DMS53 treated with DMSO at 0.1 percent for 48 hours (cell line): ENCODE data around the gene ATE1.
"Not testable (repeated sequence)": the region's sequence is repeated elsewhere in the genome, so short reads cannot be mapped to it uniquely, and the experiment has no call there.

ENCODE experiments used
- DNase-seq: peaks from one replicate; lab custom pipeline; 2025; ENCODE audit not compliant: unreplicated experiment; lab: John Stamatoyannopoulos, UW

Gene ATE1

DNA sequence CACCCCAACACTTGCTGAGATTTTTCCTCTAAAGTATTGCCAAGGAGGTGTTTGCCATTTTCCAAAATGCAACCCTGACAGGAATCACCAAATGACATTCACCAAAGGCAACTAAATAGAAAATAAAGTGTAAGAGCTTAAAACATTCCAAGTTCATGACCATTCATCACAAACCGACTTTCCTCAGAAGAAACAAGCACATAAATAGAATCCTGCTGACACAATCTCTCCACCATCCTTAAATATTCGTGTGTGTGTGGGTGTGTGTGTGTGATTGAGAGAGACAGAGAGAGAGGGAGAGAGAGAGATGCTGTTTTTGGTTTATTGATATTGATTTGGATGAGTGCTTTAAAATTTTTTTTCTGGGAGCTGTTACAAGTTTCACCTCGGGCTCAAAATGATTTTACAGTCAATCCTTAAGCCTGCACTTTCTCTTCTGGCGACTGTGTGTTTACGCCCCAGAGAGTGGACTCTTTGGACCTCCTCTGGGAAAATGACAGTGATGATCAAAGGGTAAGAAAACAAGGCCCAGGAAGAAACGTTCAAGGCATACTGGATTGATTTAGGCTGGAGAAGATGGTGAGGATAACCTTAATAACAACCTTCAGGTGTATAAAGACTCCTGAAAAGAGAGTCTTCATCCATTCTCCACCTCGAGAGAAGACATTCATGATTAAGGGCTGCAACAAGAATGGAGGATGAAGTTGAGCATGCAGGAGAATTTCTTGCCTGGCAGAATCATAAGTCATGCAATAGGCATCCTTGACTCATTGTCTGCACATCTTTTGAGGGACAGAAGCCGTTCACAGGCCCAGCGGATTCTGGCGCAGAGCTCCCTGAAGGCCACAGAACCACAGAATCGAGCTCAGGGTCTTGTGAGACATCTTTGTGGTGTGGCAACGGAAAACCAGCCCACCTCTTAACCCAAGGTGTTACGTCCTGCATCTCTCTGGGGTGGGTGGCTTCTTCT is 225.2 kb downstream of the ATE1 start:
- no peak for DNase-seq

DNA sequence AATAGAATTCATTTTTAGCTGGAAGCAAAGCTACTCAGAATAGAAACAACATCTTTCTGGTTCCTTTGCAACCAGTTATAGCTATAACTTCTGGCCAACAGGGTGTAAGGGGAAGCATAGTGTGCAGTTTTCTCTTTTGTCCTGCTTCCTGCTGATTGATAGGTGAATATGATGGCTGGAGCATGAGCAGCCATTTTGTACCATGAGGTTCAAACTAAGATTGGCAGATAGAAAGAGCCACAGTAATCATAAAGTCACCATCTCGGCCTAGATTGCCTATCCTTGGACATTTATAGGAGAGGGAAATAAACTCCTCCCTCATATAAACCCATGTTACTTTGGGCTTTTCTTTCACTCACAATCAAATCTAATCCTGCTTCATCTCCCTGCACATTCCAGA is 227.4 kb downstream of the ATE1 start:
- no peak for DNase-seq

DNA sequence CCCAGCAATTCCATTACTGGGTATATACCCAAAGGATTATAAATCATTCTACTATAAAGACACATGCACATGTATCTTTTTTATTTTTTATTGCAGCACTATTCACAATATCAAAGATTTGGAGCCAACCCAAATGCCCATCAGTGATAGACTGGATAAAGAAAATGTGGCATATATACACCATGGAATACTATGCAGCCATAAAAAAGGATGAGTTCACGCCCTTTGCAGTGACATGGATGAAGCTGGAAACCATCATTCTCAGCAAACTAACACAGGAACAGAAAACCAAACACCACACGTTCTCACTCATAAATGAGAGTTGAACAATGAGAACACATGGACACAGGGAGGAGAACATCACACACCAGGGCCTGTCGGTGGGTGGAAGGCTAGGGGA is 228.1 kb downstream of the ATE1 start:
- not testable (repeated sequence) for DNase-seq

DNA sequence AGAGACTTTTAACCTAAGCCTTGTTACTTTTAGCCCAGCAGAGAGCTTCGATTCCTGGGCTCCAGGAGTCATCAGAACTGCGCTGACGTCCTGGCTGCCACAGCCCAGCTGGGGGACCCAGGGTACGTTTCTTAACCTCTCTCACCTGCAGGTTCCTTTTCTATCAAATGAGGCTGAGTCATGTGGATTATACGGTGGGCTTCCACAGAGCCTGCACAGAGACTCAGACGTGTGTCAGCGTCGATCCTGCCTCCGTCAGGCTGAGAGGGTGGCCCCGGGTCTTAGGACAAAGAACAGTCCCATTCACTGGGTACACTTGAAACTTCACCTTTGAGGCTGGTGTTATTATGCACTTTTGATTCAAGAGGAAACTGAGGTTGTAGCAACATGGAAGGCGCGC is 228.9 kb downstream of the ATE1 start:
- no peak for DNase-seq

DNA sequence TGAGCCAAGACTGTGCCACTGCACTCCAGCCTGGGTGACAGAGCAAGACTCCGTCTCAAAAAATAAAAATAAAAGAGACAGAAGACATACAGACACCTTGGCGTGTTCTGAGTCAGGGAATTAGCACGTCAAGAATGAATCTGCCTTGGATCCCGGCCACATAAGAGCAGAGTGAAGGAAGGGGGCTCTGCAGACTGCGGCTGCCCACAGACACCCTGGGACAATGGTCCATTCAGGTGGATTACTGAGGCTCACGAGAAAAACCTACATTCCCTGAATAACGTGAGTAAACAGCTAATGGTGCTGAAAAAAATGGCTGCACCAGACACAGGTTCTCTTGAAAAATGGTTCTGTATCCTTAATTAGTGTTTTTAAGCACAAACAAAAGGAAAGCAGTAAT is 229.5 kb downstream of the ATE1 start:
- no peak for DNase-seq

DNA sequence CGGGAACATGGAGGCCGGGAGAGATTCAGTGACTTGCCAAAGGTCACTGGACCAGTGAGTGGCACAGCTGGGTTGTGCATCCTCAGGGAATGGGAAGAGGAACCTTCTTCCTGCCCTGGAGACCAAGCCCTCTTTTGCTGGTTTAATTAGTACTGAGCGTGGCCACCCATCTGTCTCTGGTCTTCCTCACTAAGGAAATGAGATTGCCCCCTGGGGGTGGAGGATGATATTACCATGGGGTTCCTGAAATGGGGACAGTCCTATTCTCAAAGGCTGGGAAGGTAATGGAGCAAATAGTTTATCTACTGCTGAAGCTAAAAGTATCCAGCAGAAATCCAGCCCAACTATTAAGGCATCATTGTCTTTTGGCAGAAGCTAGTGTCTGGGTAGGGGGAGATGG is 231.0 kb downstream of the ATE1 start:
- DNase-seq = no peak

DNA sequence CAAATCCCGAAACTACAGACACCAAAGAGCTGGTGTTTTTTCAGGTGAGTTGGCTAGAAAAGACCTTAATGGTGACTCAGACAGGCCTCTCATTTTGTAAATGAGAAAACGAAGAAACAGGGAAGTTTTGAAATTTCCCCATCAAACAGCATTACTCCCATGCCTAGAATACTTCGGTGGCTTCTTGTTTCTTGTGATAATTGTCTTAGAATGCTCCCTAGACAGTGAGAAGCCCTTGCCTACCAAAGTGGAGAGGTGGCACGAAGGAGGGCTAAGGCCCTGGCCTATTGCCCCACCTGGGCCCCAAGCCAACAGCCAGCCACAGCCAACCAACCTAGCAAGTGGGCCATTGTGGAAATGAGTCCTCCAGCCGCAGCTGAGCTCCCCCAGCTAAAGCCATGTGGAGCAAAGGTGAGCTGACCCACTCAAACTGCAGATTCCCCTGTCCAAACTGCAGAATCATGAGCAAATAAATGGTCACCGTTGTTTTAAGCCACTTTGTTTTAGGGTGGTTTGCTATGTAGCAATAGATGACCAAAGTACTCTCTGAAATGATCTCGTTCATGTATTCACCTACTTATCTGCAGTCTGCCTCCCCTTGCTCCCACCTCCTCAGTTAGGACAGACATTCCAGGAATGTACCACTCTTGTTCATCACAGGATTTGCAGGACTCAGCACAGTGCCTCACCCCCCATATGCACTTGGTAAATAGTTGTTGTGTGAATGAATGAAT is 231.9 kb downstream of the ATE1 start:
- no peak for DNase-seq

DNA sequence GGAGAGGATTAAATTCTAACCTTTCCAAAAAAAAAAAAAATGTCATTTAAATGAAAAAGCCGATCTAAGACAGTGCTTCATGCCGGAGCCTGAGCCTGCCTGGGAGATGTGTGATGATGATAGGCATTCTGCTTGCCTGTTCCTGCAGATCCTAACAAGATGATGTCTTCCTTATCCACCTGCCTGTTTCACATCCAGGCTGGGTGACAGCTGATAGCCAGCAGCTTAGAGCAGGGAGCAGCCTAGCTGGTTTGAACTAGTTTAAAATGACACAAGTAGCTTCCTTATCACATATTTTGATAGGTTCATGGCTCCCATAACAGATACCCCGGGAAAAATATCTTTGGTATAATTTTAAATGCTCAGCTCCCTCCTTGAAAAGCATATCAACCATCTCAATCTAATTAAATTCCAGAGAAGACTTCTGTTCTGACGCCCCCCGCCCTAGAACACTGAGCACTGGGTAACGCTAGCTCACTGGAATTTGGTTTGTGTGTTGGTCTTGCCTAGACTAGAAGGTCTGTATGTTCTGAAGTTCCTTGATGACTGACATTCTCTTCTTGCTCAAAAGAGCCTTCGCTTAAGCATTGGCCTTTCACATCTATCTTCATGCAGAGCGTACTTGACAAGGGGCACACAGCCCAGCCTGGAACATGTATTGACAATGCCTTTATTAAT is 232.7 kb downstream of the ATE1 start:
- no peak for DNase-seq

DNA sequence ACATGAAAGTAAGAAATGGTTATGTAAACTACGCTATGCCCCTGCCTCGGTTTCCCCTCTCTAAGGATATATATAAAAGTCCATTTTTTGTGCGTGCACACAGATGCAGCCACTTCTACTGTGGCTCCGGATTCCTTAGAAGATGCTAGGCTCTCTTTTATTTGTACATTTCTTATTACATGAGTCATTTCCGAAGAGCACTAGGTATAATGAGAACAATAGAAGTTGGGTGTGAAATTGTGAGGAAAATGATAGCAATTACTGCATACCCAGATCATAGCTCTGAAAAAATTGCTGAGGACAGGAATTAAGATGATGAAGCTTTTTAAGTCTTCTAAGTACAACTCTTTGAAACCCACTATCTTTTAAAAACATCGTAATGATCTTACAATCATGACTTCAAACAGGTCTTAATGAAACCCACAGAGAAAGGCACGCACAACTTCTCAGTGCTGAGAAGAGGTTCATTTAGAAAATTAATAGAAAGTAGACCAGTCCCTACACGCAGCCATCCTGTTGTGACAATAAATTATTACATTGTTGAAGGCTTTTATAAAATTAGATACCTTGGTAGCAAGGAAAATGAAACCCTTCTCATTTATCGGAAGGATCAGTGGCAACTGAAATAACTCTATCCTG is 233.4 kb downstream of the ATE1 start:
- DNase-seq = no peak

DNA sequence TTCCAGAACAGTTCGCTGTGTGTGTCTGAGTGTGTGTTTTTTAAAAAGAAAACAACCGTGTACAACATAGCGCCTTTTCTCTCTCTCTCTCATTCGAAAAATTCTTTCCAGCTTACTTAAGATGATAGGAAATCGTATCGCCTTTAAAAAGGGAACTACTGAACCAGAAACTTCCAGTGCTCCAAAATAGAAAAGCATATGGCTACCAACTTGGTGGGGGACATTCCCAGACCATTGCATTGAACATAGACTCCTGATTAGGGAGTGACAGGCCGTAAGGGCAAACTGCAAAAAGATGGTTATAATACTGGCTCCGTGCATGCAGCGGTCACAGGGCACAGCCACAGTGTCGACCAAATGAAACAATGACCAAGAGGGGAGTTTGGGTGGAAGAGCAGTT is 235.2 kb downstream of the ATE1 start:
- no peak for DNase-seq

DNA sequence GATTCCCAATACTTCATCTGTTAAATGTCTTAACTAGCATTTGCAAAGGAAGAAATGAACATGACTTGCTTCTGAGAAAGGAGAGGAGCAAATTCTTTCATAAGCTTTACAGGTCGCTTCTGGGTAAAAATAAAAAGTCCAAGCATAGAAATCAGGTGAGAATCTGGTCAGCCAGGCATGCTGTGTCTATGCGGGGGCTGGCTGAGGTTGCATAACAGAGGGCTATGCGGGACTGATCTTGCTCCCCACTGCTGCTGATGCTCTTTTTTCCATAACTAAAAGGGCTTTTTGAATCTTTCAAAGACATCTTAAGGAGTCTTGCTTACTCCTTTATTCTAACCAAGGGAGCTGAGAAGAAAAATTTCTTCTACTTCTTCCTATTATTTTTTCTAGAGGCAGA is 236.9 kb downstream of the ATE1 start:
- DNase-seq = no peak
